Kidney (tissue), 14 donors: ENCODE results near the gene SCUBE2. TPM values are rescaled to one million over a fixed set of nuclear protein-coding genes. Genes with fewer than 3 reads are reported as not detected.

ENCODE experiments used
- DNase-seq, 5 donors: peaks; one replicate each; pipeline ENCODE4 v3.0.0-alpha.2; 2013 to 2020
- FAIRE-seq: peaks from 2 replicates; lab custom pipeline; 2012; peaks lifted over from hg19 to GRCh38; lab: Jason Lieb, UNC
- H3K27ac ChIP-seq, 2 donors: one replicate each; pipeline ENCODE4 v1.7.0; 2013; ENCODE audit warnings: low read depth in 2 of 2, low read length in 2 of 2, inconsistent platforms in 1 of 2
- H3K27me3 ChIP-seq: one replicate; pipeline ENCODE4 v1.7.1; 2013; ENCODE audit warnings: low read length, inconsistent platforms; ENCODE audit not compliant: control insufficient read depth, insufficient read depth
- H3K36me3 ChIP-seq, 3 donors: one replicate each; pipeline versions ENCODE4 v1.7.0 to v1.7.1; 2013; ENCODE audit warnings: low read length in 3 of 3, control low read depth in 1 of 3, inconsistent platforms in 1 of 3; ENCODE audit not compliant: insufficient read depth in 3 of 3, control insufficient read depth in 2 of 3
- H3K4me1 ChIP-seq, 3 donors: one replicate each; pipeline versions ENCODE4 v1.7.0 to v1.7.1; 2013; ENCODE audit warnings: low read length in 3 of 3, inconsistent platforms in 1 of 3, low read depth in 1 of 3; ENCODE audit not compliant: control insufficient read depth in 2 of 3, insufficient read depth in 2 of 3
- H3K4me3 ChIP-seq, 3 donors: one replicate each; pipeline versions ENCODE4 v1.7.0 to v1.8.1; 2013; ENCODE audit warnings: low read length in 3 of 3, control low read depth in 1 of 3, inconsistent platforms in 1 of 3
- H3K9ac ChIP-seq, 3 donors: one replicate each; pipeline versions ENCODE4 v1.7.0 to v1.7.1; 2013; ENCODE audit warnings: low read length in 3 of 3, control low read depth in 1 of 3, inconsistent platforms in 1 of 3
- H3K9me3 ChIP-seq, 3 donors: one replicate each; pipeline versions ENCODE4 v1.7.0 to v1.7.1; 2013; ENCODE audit warnings: low read length in 3 of 3, control low read depth in 1 of 3, inconsistent platforms in 1 of 3; ENCODE audit not compliant: control insufficient read depth in 2 of 3, insufficient read depth in 1 of 3
- intact Hi-C: fragments of 100-400 bp; cut with DNase I; formaldehyde crosslinking; loops from one replicate; pipeline ENCODE4 v1.11.1; 2022
- polyA plus RNA-seq: library from polyadenylated mRNA; stranded (reverse); fragments of 350-450 nt; fragmentation: Illumina TruSeq; extraction: RNeasy Lipid Tissue Mini Kit (QIAGEN cat#74804); gene quantifications from one replicate; pipeline ENCODE4 v1.2.3, GENCODE V29; 2014; ENCODE audit warnings: low read depth, low replicate concordance; ENCODE audit not compliant: insufficient read depth
- total RNA-seq: library from RNA; stranded (reverse); fragmentation: NEBNext Ultra II Directional; extraction: Animal tissue kit (Norgen Biotek cat#: 25700); gene quantifications from one replicate; pipeline ENCODE4 v1.2.1, GENCODE V29; 2021
- TF ChIP-seq, protein P1 (sequence below): IDR thresholded peaks from 3 replicates; pipeline ENCODE4 v1.5.1; 2012; ENCODE audit warnings: mild to moderate bottlenecking, moderate library complexity, borderline replicate concordance; ENCODE audit not compliant: insufficient read depth; ENCODE audit errors: extremely low read depth
- donor health status: control.
- donor health status: control.
- donor health status: control.
- donor health status: control.
- donor health status: control.
- donor health status: DM: yes; HTN: yes; CAD: no.
- donor health status: Normal renal cell carcinoma (clear cell type).

Gene SCUBE2
- total and polyA plus RNA-seq, 2 donors from 2014 or later, result 0.65 to 3.5 TPM

DNA sequence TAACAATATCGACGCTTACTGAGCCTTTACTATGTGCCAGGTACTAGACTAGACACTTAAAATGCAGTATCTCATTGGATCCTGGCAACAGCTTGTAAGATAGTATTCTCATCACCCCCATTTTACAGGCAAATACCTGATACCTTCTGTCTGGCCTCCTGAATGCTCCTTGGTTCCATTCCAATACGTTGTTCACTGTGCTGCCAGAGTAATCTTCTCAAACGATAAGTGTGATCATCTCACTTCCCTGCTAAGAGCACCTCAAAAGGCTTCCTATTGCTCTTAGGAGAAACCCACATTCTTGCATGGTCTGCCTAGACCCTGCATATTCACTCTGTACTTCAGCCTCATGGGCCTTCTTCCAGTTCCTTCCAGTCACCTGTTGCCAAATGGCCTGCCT, 86.3 kb downstream of the SCUBE2 start:
- FAIRE-seq, result no peak
- intact Hi-C loops, result no loop called here
- H3K27me3 ChIP-seq, result peaks cover 16% of the 10 kb centered on the region
- H3K9me3 ChIP-seq, result no peaks in the 10 kb centered on the region
- no peak for DNase-seq
- no peak overlapping the region for H3K4me3 ChIP-seq
- no peak overlapping the region for H3K9ac ChIP-seq
- H3K36me3 ChIP-seq, result no peaks in the 10 kb centered on the region
- no peak overlapping the region for H3K27ac ChIP-seq
- H3K4me1 ChIP-seq, result peaks cover 2 to 8% (median 6%) of the 10 kb centered on the region in 3 donors
- TF ChIP-seq, protein P1, sequence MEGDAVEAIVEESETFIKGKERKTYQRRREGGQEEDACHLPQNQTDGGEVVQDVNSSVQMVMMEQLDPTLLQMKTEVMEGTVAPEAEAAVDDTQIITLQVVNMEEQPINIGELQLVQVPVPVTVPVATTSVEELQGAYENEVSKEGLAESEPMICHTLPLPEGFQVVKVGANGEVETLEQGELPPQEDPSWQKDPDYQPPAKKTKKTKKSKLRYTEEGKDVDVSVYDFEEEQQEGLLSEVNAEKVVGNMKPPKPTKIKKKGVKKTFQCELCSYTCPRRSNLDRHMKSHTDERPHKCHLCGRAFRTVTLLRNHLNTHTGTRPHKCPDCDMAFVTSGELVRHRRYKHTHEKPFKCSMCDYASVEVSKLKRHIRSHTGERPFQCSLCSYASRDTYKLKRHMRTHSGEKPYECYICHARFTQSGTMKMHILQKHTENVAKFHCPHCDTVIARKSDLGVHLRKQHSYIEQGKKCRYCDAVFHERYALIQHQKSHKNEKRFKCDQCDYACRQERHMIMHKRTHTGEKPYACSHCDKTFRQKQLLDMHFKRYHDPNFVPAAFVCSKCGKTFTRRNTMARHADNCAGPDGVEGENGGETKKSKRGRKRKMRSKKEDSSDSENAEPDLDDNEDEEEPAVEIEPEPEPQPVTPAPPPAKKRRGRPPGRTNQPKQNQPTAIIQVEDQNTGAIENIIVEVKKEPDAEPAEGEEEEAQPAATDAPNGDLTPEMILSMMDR, result no peak

DNA sequence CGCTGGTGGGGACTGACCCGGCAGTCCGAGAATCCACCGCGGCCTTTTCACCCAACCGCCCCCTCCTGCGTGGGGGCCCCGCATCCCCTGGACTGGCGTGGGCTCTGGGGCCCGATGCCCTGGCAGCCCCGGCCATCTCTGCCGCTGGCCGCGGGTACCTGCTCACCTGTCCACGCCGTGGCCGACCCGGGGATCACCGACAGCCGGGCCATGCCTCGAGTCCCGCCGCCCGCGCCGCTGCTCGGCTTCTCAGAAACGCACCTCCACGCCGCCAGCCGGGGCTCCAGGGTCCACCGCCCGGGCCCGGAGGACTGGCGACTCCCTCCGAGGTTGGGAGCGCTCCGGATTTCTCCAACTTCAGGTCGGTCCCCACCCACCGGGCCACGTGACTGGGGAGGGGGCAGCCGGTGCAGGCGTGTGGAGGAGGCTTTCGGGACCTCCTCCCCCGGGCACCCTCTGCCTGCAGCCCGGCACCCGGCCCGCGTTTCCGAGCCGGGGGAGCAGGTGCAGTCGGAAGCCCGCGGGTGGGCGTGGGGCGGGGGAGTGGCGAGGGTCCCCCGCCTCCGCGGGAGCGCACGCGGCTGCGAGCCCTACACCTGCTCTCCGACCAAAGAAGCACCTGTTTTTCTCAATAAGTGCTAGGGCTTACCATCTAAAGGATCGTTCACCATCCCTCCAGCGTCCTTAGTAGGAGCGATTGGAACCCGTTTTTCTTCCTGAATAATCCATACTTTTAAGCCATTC, 87.0 kb downstream of the SCUBE2 start:
- Histone ChIP-seq H3K9me3 (no peaks in the 10 kb centered on the region), H3K27ac (no peak overlapping the region), H3K36me3 (no peaks in the 10 kb centered on the region), H3K4me3 (peak overlapping the region in 1 of 3 donors; percentile 32), H3K9ac (no peak overlapping the region), H3K4me1 (peaks cover 2 to 8% (median 6%) of the 10 kb centered on the region in 3 donors), H3K27me3 (peaks cover 16% of the 10 kb centered on the region)
- FAIRE-seq, result no peak
- peak; percentile 42 to 79 (median 58) for DNase-seq
- intact Hi-C loops, result no loop called here
- TF ChIP-seq, protein P1, result no peak

DNA sequence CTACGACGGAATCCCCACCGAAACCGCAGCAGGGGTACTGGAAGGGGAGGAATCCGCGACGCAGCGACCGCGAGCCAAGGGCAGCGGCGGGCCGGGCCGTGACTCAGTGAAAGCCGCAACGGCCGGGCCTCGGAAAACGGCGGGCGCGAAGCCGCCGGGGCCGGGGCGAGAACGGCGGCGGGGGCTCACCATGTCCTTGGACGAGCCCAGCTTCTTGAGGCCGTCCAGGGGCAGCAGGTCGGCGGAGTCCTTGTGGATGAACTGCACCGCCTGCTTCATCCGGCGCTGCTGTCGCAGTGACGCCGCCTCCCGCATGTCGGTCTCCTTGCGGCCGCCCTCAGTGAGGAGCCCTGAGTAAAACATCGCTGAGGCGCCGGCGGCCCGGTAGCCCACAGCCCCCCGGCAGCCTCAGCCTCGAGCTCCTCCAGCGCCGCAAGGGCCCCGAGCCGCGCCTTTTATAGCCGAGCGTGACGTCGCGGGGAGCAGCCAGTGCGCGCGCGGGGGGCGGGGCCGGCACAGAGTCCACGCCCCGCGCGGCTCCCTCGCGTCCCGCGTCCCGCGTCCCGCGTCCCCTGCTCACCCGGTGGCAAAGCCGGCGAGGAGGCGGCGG, 87.7 kb downstream of the SCUBE2 start, which contains the start of gene NRIP3:
Gene NRIP3, minus strand, starts transcription at position 429 of the 610 bp plus-strand sequence. Its CDS starts 66 bp downstream, at position 363.
- DNase-seq (peak; percentile 72 to 89 (median 80)), FAIRE-seq (no peak)
- peak within 1 kb of the TSS in 2 of 3 donors; percentile 12 to 32 for H3K4me3 ChIP-seq
- no peak within 1 kb of the TSS for H3K9ac ChIP-seq
- peaks cover 2 to 8% (median 6%) of the 10 kb centered on the region in 3 donors for H3K4me1 ChIP-seq
- H3K27me3 ChIP-seq, result peaks cover 16% of the 10 kb centered on the region
- H3K36me3 ChIP-seq, result no peaks in the 10 kb centered on the region
- no peaks in the 10 kb centered on the region for H3K9me3 ChIP-seq
- no peak within 1 kb of the TSS for H3K27ac ChIP-seq
- intact Hi-C loops, result no loop called here
- TF ChIP-seq, protein P1, result no peak
